DND-41 (cell line): ENCODE results near the gene TMPRSS6.

Experiments
- CTCF ChIP-seq: IDR thresholded peaks from 2 replicates; pipeline ENCODE4 v1.5.1; 2012; ENCODE audit warnings: borderline replicate concordance, low read length, moderate library complexity, mild to moderate bottlenecking; ENCODE audit not compliant: poor library complexity, severe bottlenecking; ENCODE audit errors: extremely low read depth
- EZH2 ChIP-seq: IDR thresholded peaks from 3 replicates; pipeline ENCODE4 v1.6.1; 2012; ENCODE audit warnings: borderline replicate concordance, low read depth, mild to moderate bottlenecking, moderate library complexity, low read length, inconsistent platforms; ENCODE audit not compliant: severe bottlenecking

DNA sequence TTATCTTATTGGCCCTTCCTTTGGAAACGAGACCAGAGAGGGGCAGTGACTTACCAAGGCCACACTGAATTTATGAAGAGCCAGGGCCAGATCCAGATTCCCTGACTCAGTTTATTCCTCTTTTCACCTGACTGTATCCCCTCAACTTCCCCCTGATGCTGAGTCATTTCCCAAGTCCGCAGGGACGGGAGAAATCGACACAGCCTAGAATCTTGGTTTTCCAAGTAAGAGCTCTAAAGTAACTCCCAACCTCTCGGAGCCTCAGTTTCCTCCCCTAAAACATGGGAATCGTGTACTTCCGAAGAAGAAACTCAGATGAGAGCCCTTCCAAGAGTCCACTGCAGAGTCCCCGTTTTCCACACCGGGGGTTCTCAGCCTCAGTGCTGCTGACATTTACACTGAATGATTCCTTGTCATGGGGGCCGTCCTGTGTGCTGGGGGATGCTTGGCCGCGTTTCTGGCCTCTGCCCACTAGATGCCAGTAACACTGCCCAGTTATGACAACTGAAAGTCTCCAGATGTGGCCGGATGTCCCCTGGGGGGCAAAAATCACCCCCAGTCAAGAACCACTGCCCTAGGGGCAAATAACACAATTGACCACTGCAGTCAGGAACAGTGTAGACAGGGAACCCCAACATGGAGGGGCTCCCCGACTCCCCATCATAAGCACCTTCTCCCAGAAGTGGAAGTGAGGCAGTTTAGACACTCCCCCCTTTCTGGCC, 78.8 kb downstream of the TMPRSS6 start:
- no peak for TF ChIP-seq CTCF
- TF ChIP-seq EZH2 = no peak
